HepG2 (cell line): ENCODE measurements around the gene LRP1B. TPM values are rescaled to one million over a fixed set of nuclear protein-coding genes. Genes with fewer than 3 reads are reported as not detected.

ENCODE experiments used
- ATAC-seq: fragments of 200-7000 bp; cut with Tn5 transposase; 3 replicates; pipeline ENCODE4 v1.9.1; 2020; ENCODE audit warnings: mild to moderate bottlenecking, moderate library complexity
- BruUV-seq: library from RNA; stranded (reverse); fragments of 400-500 nt; replicated peaks from 2 replicates; lab custom pipeline; 2021; lab: Mats Ljungman, UMichigan
- CTCF ChIA-PET: fragments of 300-600 bp; formaldehyde crosslinking; extraction: SDS; loops from one replicate; lab custom pipeline; 2021; ENCODE audit warnings: low total read pairs, inconsistent platforms, low intra/inter-chr PET ratio; lab: Yijun Ruan, JAX
- POLR2A ChIA-PET: fragments of 350-600 bp; sonication (Branson Sonifier 250); formaldehyde crosslinking; loops from one replicate; lab custom pipeline; 2020; ENCODE audit warnings: antibody characterized with exemption, inconsistent platforms; lab: Yijun Ruan, JAX
- DNase-seq: peaks from one replicate; pipeline ENCODE4 v3.0.0-alpha.2; 2015; ENCODE audit warnings: low spot score
- FAIRE-seq: peaks from 3 replicates; lab custom pipeline; 2011; peaks lifted over from hg19 to GRCh38; lab: Jason Lieb, UNC
- H2AFZ ChIP-seq: one replicate; pipeline ENCODE4 v1.6.1; 2011; ENCODE audit warnings: low read length, inconsistent platforms
- H3K27ac ChIP-seq: fragments of 300-600 bp; 3 replicates; pipeline ENCODE4 v1.8.0; 2011; ENCODE audit warnings: mixed run types, mild to moderate bottlenecking, mixed read lengths, low read length, inconsistent platforms; ENCODE audit not compliant: insufficient read depth; ENCODE audit errors: extremely low read length
- H3K27me3 ChIP-seq, 2 experiments: fragments of 200-600 bp in 1 of 2; 2 replicates in 1 of 2; 3 replicates in 1 of 2; pipeline versions ENCODE4 v1.6.0 to v1.8.0; 2011; ENCODE audit warnings: low read length in 2 of 2, mild to moderate bottlenecking in 2 of 2, moderate library complexity in 2 of 2, inconsistent platforms in 1 of 2; ENCODE audit not compliant: insufficient read depth in 2 of 2, control insufficient read depth in 1 of 2
- H3K36me3 ChIP-seq, 2 experiments: fragments of 200-600 bp in 1 of 2; replicated peaks in 1 of 2; 2 replicates in 1 of 2; 3 replicates in 1 of 2; pipeline versions ENCODE4 v1.5.1 to v1.8.0; 2011; ENCODE audit warnings: low read length in 2 of 2, inconsistent platforms in 1 of 2; ENCODE audit not compliant: insufficient read depth in 2 of 2, control insufficient read depth in 1 of 2
- H3K4me1 ChIP-seq: 2 replicates; pipeline ENCODE4 v1.5.1; 2012; ENCODE audit warnings: low read length, inconsistent platforms; ENCODE audit not compliant: insufficient read depth
- H3K4me2 ChIP-seq: 2 replicates; pipeline ENCODE4 v1.6.0; 2011; ENCODE audit warnings: low read depth, low read length, inconsistent platforms
- H3K4me3 ChIP-seq, 3 experiments: fragments of 200-600 bp in 1 of 3; sonication (generic), shearing (Covaris generic) in 1 of 3; replicated peaks in 1 of 3; 2 replicates each; pipeline ENCODE4 v1.5.1; 2011 to 2016; ENCODE audit warnings: low read length in 3 of 3, inconsistent platforms in 2 of 3, low read depth in 2 of 3, mild to moderate bottlenecking in 2 of 3, control low read depth in 1 of 3, mixed read lengths in 1 of 3; ENCODE audit not compliant: insufficient read depth in 1 of 3
- H3K79me2 ChIP-seq: one replicate; pipeline ENCODE4 v1.6.1; 2011; ENCODE audit warnings: low read length, inconsistent platforms; ENCODE audit not compliant: insufficient read depth
- H3K9ac ChIP-seq: 2 replicates; pipeline ENCODE4 v1.6.0; 2011; ENCODE audit warnings: mild to moderate bottlenecking, low read depth, low read length, inconsistent platforms; ENCODE audit not compliant: insufficient read depth
- H3K9me3 ChIP-seq: 2 replicates; pipeline ENCODE4 v1.5.1; 2012; ENCODE audit warnings: mild to moderate bottlenecking, low read length
- H4K20me1 ChIP-seq: 2 replicates; pipeline ENCODE4 v1.6.0; 2011; ENCODE audit warnings: inconsistent platforms, mild to moderate bottlenecking, low read length, moderate library complexity; ENCODE audit not compliant: insufficient read depth
- CCAR2 ChIP-seq: fragments of 200-400 bp; formaldehyde crosslinking; optimal IDR thresholded peaks from 2 replicates; pipeline ENCODE3; 2018; ENCODE audit warnings: low read depth, mild to moderate bottlenecking, low read length, moderate library complexity
- CEBPB ChIP-seq: IDR thresholded peaks from 2 replicates; pipeline ENCODE4 v1.6.1; 2011; ENCODE audit warnings: low read depth, low read length, improper control_type of control experiment, borderline replicate concordance
- CENPT ChIP-seq: sonication (generic); formaldehyde crosslinking; IDR thresholded peaks from 2 replicates; pipeline ENCODE4 v1.8.0; 2022; ENCODE audit warnings: low read depth, mild to moderate bottlenecking, moderate library complexity, missing genetic modification reagents
- ESRRA ChIP-seq: sonication (generic); formaldehyde crosslinking; IDR thresholded peaks from 2 replicates; pipeline ENCODE4 v1.5.1; 2020; ENCODE audit warnings: mild to moderate bottlenecking, low read depth, missing genetic modification reagents
- GTF3A ChIP-seq: sonication (generic); formaldehyde crosslinking; conservative IDR thresholded peaks from 2 replicates; pipeline ENCODE4 v1.4.0; 2020; ENCODE audit warnings: mild to moderate bottlenecking, missing genetic modification reagents
- IRF9 ChIP-seq: sonication (generic); formaldehyde crosslinking; IDR thresholded peaks from 2 replicates; pipeline ENCODE4 v1.8.0; 2022; ENCODE audit warnings: missing genetic modification reagents, mild to moderate bottlenecking, borderline replicate concordance
- POLR2A ChIP-seq, 2 experiments: IDR thresholded peaks; 2 replicates each; pipeline ENCODE4 v1.6.1; 2011; ENCODE audit warnings: low read depth in 2 of 2, low read length in 2 of 2, mild to moderate bottlenecking in 1 of 2, moderate library complexity in 1 of 2; ENCODE audit not compliant: insufficient read depth in 1 of 2
- SNAI1 ChIP-seq: sonication (generic); formaldehyde crosslinking; IDR thresholded peaks from 2 replicates; pipeline ENCODE4 v1.5.0; 2020; ENCODE audit warnings: mild to moderate bottlenecking, missing genetic modification reagents, borderline replicate concordance
- TFAP4 ChIP-seq: sonication (generic); IDR thresholded peaks from 2 replicates; pipeline ENCODE4 v1.6.1; 2016; ENCODE audit warnings: low read depth, borderline replicate concordance
- THAP7 ChIP-seq: sonication (generic); formaldehyde crosslinking; IDR thresholded peaks from 2 replicates; pipeline ENCODE4 v1.8.1; 2023; ENCODE audit warnings: mild to moderate bottlenecking, missing genetic modification reagents
- ZBTB37 ChIP-seq: sonication (generic); formaldehyde crosslinking; IDR thresholded peaks from 2 replicates; pipeline ENCODE4 v1.4.0; 2020; ENCODE audit warnings: mild to moderate bottlenecking, missing genetic modification reagents
- ZNF234 ChIP-seq: sonication (generic); formaldehyde crosslinking; conservative IDR thresholded peaks from 2 replicates; pipeline ENCODE4 v1.5.1; 2020; ENCODE audit warnings: mild to moderate bottlenecking, missing genetic modification reagents
- ZNF24 ChIP-seq: fragments of 450-650 bp; IDR thresholded peaks from 2 replicates; pipeline ENCODE4 v1.6.1; 2017; ENCODE audit warnings: antibody characterized with exemption, mild to moderate bottlenecking
- ZNF251 ChIP-seq: sonication (generic); formaldehyde crosslinking; IDR thresholded peaks from 2 replicates; pipeline ENCODE4 v1.9.0; 2021; ENCODE audit warnings: mild to moderate bottlenecking, missing genetic modification reagents
- ZNF367 ChIP-seq: sonication (generic); formaldehyde crosslinking; IDR thresholded peaks from 2 replicates; pipeline ENCODE4 v1.4.0; 2020; ENCODE audit warnings: missing genetic modification reagents, borderline replicate concordance
- ZNF546 ChIP-seq: sonication (generic); formaldehyde crosslinking; conservative IDR thresholded peaks from 2 replicates; pipeline ENCODE4 v1.8.1; 2023; ENCODE audit warnings: mild to moderate bottlenecking, missing genetic modification reagents
- WGBS: methylation state at CpG from one replicate; pipeline ENCODE4 v1.1.6; 2017; ENCODE audit warnings: low lambda C conversion rate; 5-methylcytosine and 5-hydroxymethylcytosine counted together
- in situ Hi-C: cut with HindIII; loops from 2 replicates; pipeline ENCODE4 v1.10.0; 2017; ENCODE audit warnings: low pct_unique_long_range_greater_than_20kb; ENCODE audit not compliant: extremely low pct_ligation_motif_present
- intact Hi-C: fragments of 100-400 bp; cut with micrococcal nuclease; formaldehyde crosslinking; loops from one replicate; pipeline ENCODE4 v1.10.0; 2022; ENCODE audit not compliant: unreplicated experiment
- polyA plus RNA-seq, 8 experiments: library from polyadenylated mRNA; depleted of rRNA in 3 of 8; stranded (reverse) in 7 of 8; unstranded in 1 of 8; fragments of >200 nt; fragmentation: Illumina TruSeq in 4 of 8; extraction: Trizol in 4 of 8; gene quantifications; 2 replicates each; pipeline versions ENCODE4 v1.2.1 to v1.2.3, GENCODE V29; 2011 to 2016; ENCODE audit warnings: low read depth in 4 of 8, missing spikeins in 1 of 8, mixed read lengths in 1 of 8; ENCODE audit not compliant: insufficient read depth in 1 of 8
- total RNA-seq, 5 experiments: library from RNA; depleted of rRNA; stranded (reverse); fragments of >200 nt; fragmentation: Illumina TruSeq; extraction: Trizol; gene quantifications; 2 replicates each; pipeline ENCODE4 v1.2.3, GENCODE V29; 2016; ENCODE audit warnings: low read depth in 1 of 5

LRP1B gene
- total and polyA plus RNA-seq, 2 of the 13 experiments (the other 11 are each of a cell fraction or from before 2014, with no cell fraction given): 0.04 TPM; not detected in 1

GRCh38 chr2:140276661-140277060 lies 1854.2 kb downstream of the LRP1B start (continued):
- TF ChIP-seq ZNF234 (no peak), THAP7 (CRISPR knock-in tag) (no peak), GTF3A (CRISPR knock-in tag) (no peak), TFAP4 (no peak), CENPT (no peak), ZNF251 (no peak), ESRRA (CRISPR knock-in tag) (no peak), IRF9 (CRISPR knock-in tag) (no peak)

- Histone ChIP-seq H2AFZ (no peak overlapping the region), H3K27ac (no peak overlapping the region), H3K4me3 (no peak overlapping the region), H3K9me3 (no peaks in the 10 kb centered on the region), H3K27me3 (no peaks in the 10 kb centered on the region), H3K4me1 (no peaks in the 10 kb centered on the region), H3K79me2 (no peaks in the 10 kb centered on the region), H3K36me3 (no peaks in the 10 kb centered on the region), H3K4me2 (no peak overlapping the region), H4K20me1 (no peaks in the 10 kb centered on the region), H3K9ac (no peak overlapping the region)
- CTCF ChIA-PET: no interaction called here
- 4% methylated on average over 7 of the region's 7 CpGs for WGBS
- no TSS peak for BruUV-seq
- DNase-seq (no peak), ATAC-seq (no peak), FAIRE-seq (no peak)
- intact Hi-C loops (no loop called here), in situ Hi-C loops (no loop called here)
- POLR2A ChIA-PET: no interaction called here
- TF ChIP-seq ZNF24 (no peak), ZBTB37 (no peak), CEBPB (no peak), SNAI1 (no peak), CCAR2 (no peak), ZNF546 (no peak), POLR2A (IDR thresholded peaks at IDR 0.05; ENCODE audit: insufficient read depth in 1 of 2, low read depth in 2 of 2, low read length in 2 of 2) (no peak), ZNF367 (CRISPR knock-in tag) (no peak)
These were observed 1855.4 kb downstream of the LRP1B start for GRCh38 chr2:140275427-140275826.
